ENCODE results near the gene SLC2A6.

SLC2A6 gene

GRCh38 chr9:133514460-133515239, 35.8 kb upstream of the SLC2A6 start:
- Histone ChIP-seq H3K4me3 (ENCODE audit: low read depth, low read length) (no peak overlapping the region), H3K4me1 (ENCODE audit: control insufficient read depth, insufficient read depth, low read length) (peaks cover 3% of the 10 kb centered on the region; the same call in 1 of the 2 replicates), H3K9me3 (ENCODE audit: control insufficient read depth, insufficient read depth, low read length) (no peaks in the 10 kb centered on the region), H3K27ac (ENCODE audit: low read depth, low read length) (no peak overlapping the region), H3K27me3 (ENCODE audit: control insufficient read depth, insufficient read depth, low read length) (no peaks in the 10 kb centered on the region), H3K9ac (ENCODE audit: low read depth, low read length) (no peak overlapping the region), H3K36me3 (ENCODE audit: control insufficient read depth, insufficient read depth, low read length) (no peaks in the 10 kb centered on the region)

- Histone ChIP-seq H3K4me1 (ENCODE audit: control insufficient read depth, insufficient read depth, low read length) (peaks cover 12% of the 10 kb centered on the region), H3K9ac (ENCODE audit: low read depth, low read length) (no peak overlapping the region), H3K27ac (ENCODE audit: low read depth, low read length) (no peak overlapping the region), H3K27me3 (ENCODE audit: control insufficient read depth, insufficient read depth, low read length) (no peaks in the 10 kb centered on the region), H3K4me3 (ENCODE audit: low read depth, low read length) (no peak overlapping the region), H3K9me3 (ENCODE audit: control insufficient read depth, insufficient read depth, low read length) (no peaks in the 10 kb centered on the region), H3K36me3 (ENCODE audit: control insufficient read depth, insufficient read depth, low read length) (no peaks in the 10 kb centered on the region)
Measured at GRCh38 chr9:133513214-133514100, 34.6 kb upstream of the SLC2A6 start.

- peaks cover 12% of the 10 kb centered on the region for H3K4me1 ChIP-seq (ENCODE audit: control insufficient read depth, insufficient read depth, low read length)
- H3K9ac ChIP-seq (ENCODE audit: low read depth, low read length), result no peak overlapping the region
- H3K27me3 ChIP-seq (ENCODE audit: control insufficient read depth, insufficient read depth, low read length), result no peaks in the 10 kb centered on the region
- no peaks in the 10 kb centered on the region for H3K36me3 ChIP-seq (ENCODE audit: control insufficient read depth, insufficient read depth, low read length)
- no peaks in the 10 kb centered on the region for H3K9me3 ChIP-seq (ENCODE audit: control insufficient read depth, insufficient read depth, low read length)
- no peak overlapping the region for H3K27ac ChIP-seq (ENCODE audit: low read depth, low read length)
- H3K4me3 ChIP-seq (ENCODE audit: low read depth, low read length), result no peak overlapping the region
Measured at GRCh38 chr9:133512253-133513213, 33.6 kb upstream of the SLC2A6 start.

GRCh38 chr9:133511607-133512006, 32.7 kb upstream of the SLC2A6 start:
- Histone ChIP-seq H3K4me1 (ENCODE audit: control insufficient read depth, insufficient read depth, low read length) (peaks cover 12% of the 10 kb centered on the region), H3K27ac (ENCODE audit: low read depth, low read length) (no peak overlapping the region), H3K4me3 (ENCODE audit: low read depth, low read length) (no peak overlapping the region), H3K36me3 (ENCODE audit: control insufficient read depth, insufficient read depth, low read length) (no peaks in the 10 kb centered on the region), H3K9me3 (ENCODE audit: control insufficient read depth, insufficient read depth, low read length) (no peaks in the 10 kb centered on the region), H3K27me3 (ENCODE audit: control insufficient read depth, insufficient read depth, low read length) (no peaks in the 10 kb centered on the region), H3K9ac (ENCODE audit: low read depth, low read length) (no peak overlapping the region)

- Histone ChIP-seq H3K4me1 (ENCODE audit: control insufficient read depth, insufficient read depth, low read length) (peaks cover 12% of the 10 kb centered on the region), H3K27ac (ENCODE audit: low read depth, low read length) (no peak overlapping the region), H3K9ac (ENCODE audit: low read depth, low read length) (no peak overlapping the region)
Measured at GRCh38 chr9:133510926-133511505, 32.1 kb upstream of the SLC2A6 start.

GRCh38 chr9:133509179-133510083, 30.5 kb upstream of the SLC2A6 start:
- Histone ChIP-seq H3K9me3 (ENCODE audit: control insufficient read depth, insufficient read depth, low read length) (no peaks in the 10 kb centered on the region), H3K9ac (ENCODE audit: low read depth, low read length) (peak overlapping the region; percentile 18; the same call in 1 of the 2 replicates), H3K36me3 (ENCODE audit: control insufficient read depth, insufficient read depth, low read length) (no peaks in the 10 kb centered on the region), H3K27ac (ENCODE audit: low read depth, low read length) (no peak overlapping the region), H3K27me3 (ENCODE audit: control insufficient read depth, insufficient read depth, low read length) (no peaks in the 10 kb centered on the region), H3K4me1 (ENCODE audit: control insufficient read depth, insufficient read depth, low read length) (peaks cover 12% of the 10 kb centered on the region), H3K4me3 (ENCODE audit: low read depth, low read length) (peak overlapping the region; percentile 27)

More at GRCh38 chr9:133510926-133511505, 32.1 kb upstream of the SLC2A6 start:
- Histone ChIP-seq H3K4me3 (ENCODE audit: low read depth, low read length) (no peak overlapping the region), H3K27me3 (ENCODE audit: control insufficient read depth, insufficient read depth, low read length) (no peaks in the 10 kb centered on the region), H3K9me3 (ENCODE audit: control insufficient read depth, insufficient read depth, low read length) (no peaks in the 10 kb centered on the region), H3K36me3 (ENCODE audit: control insufficient read depth, insufficient read depth, low read length) (no peaks in the 10 kb centered on the region)

- Histone ChIP-seq H3K36me3 (ENCODE audit: control insufficient read depth, insufficient read depth, low read length) (no peaks in the 10 kb centered on the region), H3K9me3 (ENCODE audit: control insufficient read depth, insufficient read depth, low read length) (no peaks in the 10 kb centered on the region), H3K27me3 (ENCODE audit: control insufficient read depth, insufficient read depth, low read length) (no peaks in the 10 kb centered on the region), H3K4me3 (ENCODE audit: low read depth, low read length) (no peak overlapping the region), H3K4me1 (ENCODE audit: control insufficient read depth, insufficient read depth, low read length) (peaks cover 12% of the 10 kb centered on the region), H3K9ac (ENCODE audit: low read depth, low read length) (no peak overlapping the region), H3K27ac (ENCODE audit: low read depth, low read length) (no peak overlapping the region)
Measured at GRCh38 chr9:133508046-133508445, 29.1 kb upstream of the SLC2A6 start.

GRCh38 chr9:133507246-133507965, 28.5 kb upstream of the SLC2A6 start:
- Histone ChIP-seq H3K9ac (ENCODE audit: low read depth, low read length) (no peak overlapping the region), H3K27ac (ENCODE audit: low read depth, low read length) (no peak overlapping the region), H3K9me3 (ENCODE audit: control insufficient read depth, insufficient read depth, low read length) (no peaks in the 10 kb centered on the region), H3K36me3 (ENCODE audit: control insufficient read depth, insufficient read depth, low read length) (no peaks in the 10 kb centered on the region), H3K4me1 (ENCODE audit: control insufficient read depth, insufficient read depth, low read length) (peaks cover 12% of the 10 kb centered on the region), H3K27me3 (ENCODE audit: control insufficient read depth, insufficient read depth, low read length) (no peaks in the 10 kb centered on the region), H3K4me3 (ENCODE audit: low read depth, low read length) (no peak overlapping the region)

- Histone ChIP-seq H3K4me3 (ENCODE audit: low read depth, low read length) (no peak overlapping the region), H3K9ac (ENCODE audit: low read depth, low read length) (no peak overlapping the region), H3K27ac (ENCODE audit: low read depth, low read length) (no peak overlapping the region)
Measured at GRCh38 chr9:133506653-133507038, 27.7 kb upstream of the SLC2A6 start.

More at GRCh38 chr9:133506653-133507038, 27.7 kb upstream of the SLC2A6 start:
- H3K9me3 ChIP-seq (ENCODE audit: control insufficient read depth, insufficient read depth, low read length), result peaks cover 3% of the 10 kb centered on the region; the same call in 1 of the 2 replicates
- no peaks in the 10 kb centered on the region for H3K36me3 ChIP-seq (ENCODE audit: control insufficient read depth, insufficient read depth, low read length)
- peaks cover 12% of the 10 kb centered on the region for H3K4me1 ChIP-seq (ENCODE audit: control insufficient read depth, insufficient read depth, low read length)
- no peaks in the 10 kb centered on the region for H3K27me3 ChIP-seq (ENCODE audit: control insufficient read depth, insufficient read depth, low read length)

Measured in HUES48 (cell line).